ENCODE data around the gene ZSWIM9.

GRCh38 chr19:48154003-48154402 lies 16.5 kb upstream of the ZSWIM9 start:
- no peak for TF ChIP-seq CTCF (IDR thresholded peaks at IDR 0.05)
- no peak for TF ChIP-seq EP300 (IDR thresholded peaks at IDR 0.05)
- no peak for TF ChIP-seq POLR2AphosphoS5 (IDR thresholded peaks at IDR 0.05)
- TF ChIP-seq POLR2A (IDR thresholded peaks at IDR 0.05; ENCODE audit: low read depth): no peak
